IMR-90 (cell line): ENCODE measurements around the gene GREB1L. TPM values are rescaled to one million over a fixed set of nuclear protein-coding genes. Genes with fewer than 3 reads are reported as not detected.
A peak's percentile ranks its signal among the peaks of the same experiment; 100 is the strongest.

Experiments
- ATAC-seq: fragments of 200-7000 bp; cut with Tn5 transposase; 2 replicates; pipeline ENCODE4 v1.9.1; 2020; ENCODE audit warnings: low read depth, mild to moderate bottlenecking, moderate library complexity
- BruUV-seq: library from RNA; stranded (reverse); fragments of 400-500 nt; replicated peaks from 2 replicates; lab custom pipeline; 2021; lab: Mats Ljungman, UMichigan
- CTCF ChIA-PET: fragments of 300-600 bp; formaldehyde crosslinking; extraction: SDS; loops from one replicate; lab custom pipeline; 2021; ENCODE audit warnings: antibody characterized with exemption; lab: Yijun Ruan, JAX
- POLR2A ChIA-PET: fragments of 300-600 bp; sonication (Branson Sonifier 250); formaldehyde crosslinking; loops from one replicate; lab custom pipeline; 2022; ENCODE audit warnings: antibody characterized with exemption; ENCODE audit not compliant: unreplicated experiment; lab: Charles Lee
- DNase-seq: peaks from one replicate; pipeline ENCODE4 v3.0.0; 2013
- H2AFZ ChIP-seq: replicated peaks from 2 replicates; pipeline ENCODE3; 2013; ENCODE audit warnings: low read length, mild to moderate bottlenecking; ENCODE audit not compliant: poor library complexity
- H2AK5ac ChIP-seq: 2 replicates; pipeline ENCODE4 v1.6.1; 2013; ENCODE audit warnings: low read depth, low read length, inconsistent platforms
- H2AK9ac ChIP-seq: replicated peaks from 2 replicates; pipeline ENCODE3; 2013; ENCODE audit warnings: mild to moderate bottlenecking, low read depth, low read length, moderate library complexity; ENCODE audit not compliant: poor library complexity
- H2BK120ac ChIP-seq: 2 replicates; pipeline ENCODE4 v1.6.1; 2013; ENCODE audit warnings: low read depth, low read length, inconsistent platforms
- H2BK15ac ChIP-seq: 3 replicates; pipeline ENCODE4 v1.6.1; 2013; ENCODE audit warnings: low read depth, low read length, inconsistent platforms
- H2BK20ac ChIP-seq: 2 replicates; pipeline ENCODE4 v1.6.1; 2013; ENCODE audit warnings: low read depth, mild to moderate bottlenecking, inconsistent platforms, low read length, moderate library complexity
- H2BK5ac ChIP-seq: 2 replicates; pipeline ENCODE4 v1.6.1; 2013; ENCODE audit warnings: mild to moderate bottlenecking, low read depth, low read length, inconsistent platforms; ENCODE audit not compliant: poor library complexity, severe bottlenecking
- H3K14ac ChIP-seq: replicated peaks from 2 replicates; pipeline ENCODE4 v1.6.1; 2013; ENCODE audit warnings: low read depth, low read length, inconsistent platforms
- H3K18ac ChIP-seq: 2 replicates; pipeline ENCODE4 v1.6.1; 2013; ENCODE audit warnings: low read depth, low read length, control low read depth
- H3K23ac ChIP-seq: 2 replicates; pipeline ENCODE4 v1.6.1; 2013; ENCODE audit warnings: low read depth, low read length, inconsistent platforms
- H3K27ac ChIP-seq: 2 replicates; pipeline ENCODE4 v1.5.1; 2013; ENCODE audit warnings: mild to moderate bottlenecking, control low read depth, low read length; ENCODE audit not compliant: insufficient read depth
- H3K27me3 ChIP-seq: 2 replicates; pipeline ENCODE4 v1.6.1; 2013; ENCODE audit warnings: low read length; ENCODE audit not compliant: control insufficient read depth, insufficient read depth
- H3K36me3 ChIP-seq: 2 replicates; pipeline ENCODE4 v1.6.1; 2013; ENCODE audit warnings: low read length, mixed read lengths; ENCODE audit not compliant: control insufficient read depth, insufficient read depth
- H3K4ac ChIP-seq: 2 replicates; pipeline ENCODE4 v1.6.1; 2013; ENCODE audit warnings: low read depth, low read length, inconsistent platforms
- H3K4me1 ChIP-seq: 2 replicates; pipeline ENCODE4 v1.6.1; 2013; ENCODE audit warnings: low read length, mixed read lengths; ENCODE audit not compliant: control insufficient read depth, insufficient read depth
- H3K4me2 ChIP-seq: 2 replicates; pipeline ENCODE4 v1.6.1; 2013; ENCODE audit warnings: low read depth, mild to moderate bottlenecking, control low read depth, low read length, moderate library complexity
- H3K4me3 ChIP-seq: 2 replicates; pipeline ENCODE4 v1.5.1; 2013; ENCODE audit warnings: low read depth, mild to moderate bottlenecking, control low read depth, low read length, moderate library complexity; ENCODE audit not compliant: insufficient read depth
- H3K56ac ChIP-seq: 2 replicates; pipeline ENCODE4 v1.6.1; 2013; ENCODE audit warnings: low read length, inconsistent platforms; ENCODE audit not compliant: insufficient read depth; ENCODE audit errors: extremely low read depth
- H3K79me1 ChIP-seq, 2 experiments: 2 replicates each; pipeline ENCODE4 v1.6.1; 2013; ENCODE audit warnings: low read length in 2 of 2, inconsistent platforms in 1 of 2, low read depth in 1 of 2
- H3K9ac ChIP-seq: 2 replicates; pipeline ENCODE4 v1.6.1; 2013; ENCODE audit warnings: low read depth, low read length, control low read depth
- H3K9me1 ChIP-seq: 2 replicates; pipeline ENCODE4 v1.6.1; 2013; ENCODE audit warnings: low read length, inconsistent platforms; ENCODE audit not compliant: insufficient read depth
- H3K9me3 ChIP-seq: 2 replicates; pipeline ENCODE4 v1.6.1; 2013; ENCODE audit warnings: low read length; ENCODE audit not compliant: control insufficient read depth, insufficient read depth
- H4K20me1 ChIP-seq: 2 replicates; pipeline ENCODE4 v1.6.1; 2013; ENCODE audit warnings: low read length, inconsistent platforms; ENCODE audit not compliant: insufficient read depth
- H4K5ac ChIP-seq: 2 replicates; pipeline ENCODE4 v1.6.1; 2013; ENCODE audit warnings: mild to moderate bottlenecking, low read depth, low read length, control low read depth
- H4K8ac ChIP-seq, 2 experiments: 2 replicates each; pipeline ENCODE4 v1.6.1; 2013; ENCODE audit warnings: low read depth in 2 of 2, low read length in 2 of 2, control low read depth in 1 of 2, inconsistent platforms in 1 of 2
- H4K91ac ChIP-seq: 2 replicates; pipeline ENCODE4 v1.6.1; 2013; ENCODE audit warnings: low read depth, low read length, inconsistent platforms; ENCODE audit not compliant: insufficient read depth
- ELK1 ChIP-seq: fragments of 150-350 bp; IDR thresholded peaks from 2 replicates; pipeline ENCODE4 v1.6.1; 2016; ENCODE audit warnings: low read depth, mild to moderate bottlenecking, low read length, moderate library complexity, borderline replicate concordance
- MAZ ChIP-seq: IDR thresholded peaks from 2 replicates; pipeline ENCODE4 v1.6.1; 2012; ENCODE audit warnings: low read depth, mild to moderate bottlenecking, low read length, improper control_type of control experiment, moderate library complexity, borderline replicate concordance
- MXI1 ChIP-seq: IDR thresholded peaks from 2 replicates; pipeline ENCODE4 v1.6.1; 2012; ENCODE audit warnings: low read depth, mild to moderate bottlenecking, low read length, moderate library complexity, borderline replicate concordance
- RCOR1 ChIP-seq: IDR thresholded peaks from 2 replicates; pipeline ENCODE4 v1.6.1; 2012; ENCODE audit warnings: mild to moderate bottlenecking, low read length, improper control_type of control experiment; ENCODE audit not compliant: insufficient replicate concordance
- RFX5 ChIP-seq: IDR thresholded peaks from 2 replicates; pipeline ENCODE4 v1.8.0; 2012; ENCODE audit warnings: low read depth, mild to moderate bottlenecking, low read length, moderate library complexity
- dilution Hi-C: fragments of 300-500 bp; cut with HindIII; formaldehyde crosslinking; loops from one replicate; pipeline ENCODE4 v1.14.3; 2018; ENCODE audit warnings: low sequenced_read_pairs; ENCODE audit not compliant: unreplicated experiment
- in situ Hi-C: fragments of 300-500 bp; cut with MboI; formaldehyde crosslinking; loops from 3 replicates; pipeline ENCODE4 v1.14.3; 2019; ENCODE audit warnings: low sequenced_read_pairs, inconsistent platforms, mixed read lengths
- intact Hi-C: fragments of 100-400 bp; cut with micrococcal nuclease; formaldehyde crosslinking; loops from 2 replicates; pipeline ENCODE4 v1.10.0; 2022
- polyA plus RNA-seq, 3 experiments: library from polyadenylated mRNA; depleted of rRNA; stranded (reverse); fragments of >200 nt; gene quantifications; 2 replicates each; pipeline ENCODE4 v1.2.3, GENCODE V29; 2012; ENCODE audit warnings: low replicate concordance in 1 of 3
- total RNA-seq: library from RNA; depleted of rRNA; stranded (reverse); fragments of >200 nt; gene quantifications from 2 replicates; pipeline ENCODE4 v1.2.3, GENCODE V29; 2012

The GREB1L gene
- total and polyA plus RNA-seq, 2 of the 4 experiments (the other 2 are of a cell fraction), result under 0.01 to 0.02 TPM

- Histone ChIP-seq H4K8ac (no peak overlapping the region), H2AK5ac (no peak overlapping the region), H2BK120ac (no peak overlapping the region), H4K91ac (no peak overlapping the region), H2AK9ac (no peak overlapping the region), H3K9ac (no peak overlapping the region), H3K9me1 (no peaks in the 10 kb centered on the region), H3K27me3 (peaks cover 20% of the 10 kb centered on the region), H2AFZ (no peak overlapping the region), H3K4ac (no peak overlapping the region), H2BK5ac (no peak overlapping the region), H4K20me1 (no peaks in the 10 kb centered on the region), H3K36me3 (no peaks in the 10 kb centered on the region), H3K4me1 (peaks cover 5% of the 10 kb centered on the region; the same call in 1 of the 2 replicates), H3K4me2 (no peak overlapping the region), H3K14ac (no peak overlapping the region), H3K4me3 (no peak overlapping the region), H3K79me1 (no peaks in the 10 kb centered on the region), H3K27ac (no peak overlapping the region), H2BK20ac (no peak overlapping the region), H3K9me3 (no peaks in the 10 kb centered on the region), H3K56ac (no peak overlapping the region), H2BK15ac (no peak overlapping the region), H4K5ac (no peak overlapping the region), H3K18ac (no peak overlapping the region), H3K23ac (no peak overlapping the region)
- intact Hi-C loops, result loop anchor here (10.0 kb wide), 1 partner anchor 212 kb away; the partner anchor contains the start of gene GREB1L
- ATAC-seq (no peak), DNase-seq (peak; percentile 9)
- TF ChIP-seq MAZ (no peak), ELK1 (no peak), RCOR1 (no peak), RFX5 (no peak), MXI1 (no peak)
- dilution Hi-C loops, result no loop called here
- in situ Hi-C loops, result no loop called here
- CTCF ChIA-PET, result interaction anchor here (0.6 to 1.1 kb wide), 3 partner anchors 12 to 148 kb away, joined by 3 to 4 read pairs (median 3); no protein-coding TSS in a partner anchor
- POLR2A ChIA-PET, result no interaction called here
- BruUV-seq, result no TSS peak
Measured at GRCh38 chr18:21457179-21457535, 215.1 kb downstream of the GREB1L start.
